PC-9 (cell line): ENCODE data around the gene DAPK2.

Experiments
- EZH2 ChIP-seq: fragments of 200-600 bp; sonication (generic); IDR thresholded peaks from 2 replicates; pipeline ENCODE4 v1.8.0; 2017; ENCODE audit warnings: antibody characterized with exemption, low read depth
- TF ChIP-seq, protein P1 (sequence below): fragments of 200-600 bp; sonication (generic); conservative IDR thresholded peaks from 2 replicates; pipeline ENCODE4 v1.6.1; 2017; ENCODE audit warnings: mixed run types, antibody characterized with exemption, mild to moderate bottlenecking, moderate library complexity

DNA sequence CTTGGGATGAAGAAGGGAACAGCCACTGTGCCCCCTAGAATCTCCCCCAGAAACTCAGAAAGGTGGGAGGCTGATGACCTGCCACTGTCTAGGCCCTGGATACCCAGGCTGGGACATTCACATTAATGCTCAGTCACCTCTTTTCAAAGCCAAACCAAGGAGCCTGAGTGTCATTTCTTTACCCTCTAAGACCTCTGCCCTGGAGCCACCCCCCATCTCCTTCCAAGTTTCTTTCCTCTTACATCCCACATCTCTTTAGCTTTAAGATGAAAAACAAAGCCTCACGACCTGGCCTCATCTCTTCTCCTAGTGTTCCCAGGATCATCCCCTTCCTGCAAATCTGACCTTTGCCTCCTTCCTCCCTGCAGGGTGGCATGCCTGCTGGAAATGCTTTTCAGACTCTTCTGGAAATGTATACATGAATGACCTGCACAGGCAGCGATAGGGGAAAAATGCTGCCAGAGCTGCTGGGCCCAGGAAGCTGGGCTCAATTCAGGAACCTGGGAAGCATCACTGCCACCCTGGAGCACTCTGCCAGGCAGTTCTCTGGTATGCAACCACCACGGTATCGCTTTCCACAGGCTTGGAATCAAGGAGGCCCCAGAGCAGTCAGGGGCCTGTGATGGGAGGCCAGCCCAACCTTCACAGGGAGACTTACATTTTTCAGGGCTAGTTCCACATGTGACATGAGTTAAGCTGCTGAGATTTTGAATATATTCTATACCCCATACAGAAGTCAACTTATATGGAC lies 67.6 kb downstream of the DAPK2 start:
- TF ChIP-seq, protein P1, sequence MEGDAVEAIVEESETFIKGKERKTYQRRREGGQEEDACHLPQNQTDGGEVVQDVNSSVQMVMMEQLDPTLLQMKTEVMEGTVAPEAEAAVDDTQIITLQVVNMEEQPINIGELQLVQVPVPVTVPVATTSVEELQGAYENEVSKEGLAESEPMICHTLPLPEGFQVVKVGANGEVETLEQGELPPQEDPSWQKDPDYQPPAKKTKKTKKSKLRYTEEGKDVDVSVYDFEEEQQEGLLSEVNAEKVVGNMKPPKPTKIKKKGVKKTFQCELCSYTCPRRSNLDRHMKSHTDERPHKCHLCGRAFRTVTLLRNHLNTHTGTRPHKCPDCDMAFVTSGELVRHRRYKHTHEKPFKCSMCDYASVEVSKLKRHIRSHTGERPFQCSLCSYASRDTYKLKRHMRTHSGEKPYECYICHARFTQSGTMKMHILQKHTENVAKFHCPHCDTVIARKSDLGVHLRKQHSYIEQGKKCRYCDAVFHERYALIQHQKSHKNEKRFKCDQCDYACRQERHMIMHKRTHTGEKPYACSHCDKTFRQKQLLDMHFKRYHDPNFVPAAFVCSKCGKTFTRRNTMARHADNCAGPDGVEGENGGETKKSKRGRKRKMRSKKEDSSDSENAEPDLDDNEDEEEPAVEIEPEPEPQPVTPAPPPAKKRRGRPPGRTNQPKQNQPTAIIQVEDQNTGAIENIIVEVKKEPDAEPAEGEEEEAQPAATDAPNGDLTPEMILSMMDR: no peak
- no peak for TF ChIP-seq EZH2
